ENCODE results near the gene CNTN4. TPM values are rescaled to one million over a fixed set of nuclear protein-coding genes. Genes with fewer than 3 reads are reported as not detected.

The CNTN4 gene
- total and polyA plus RNA-seq, 2 of the 8 experiments (the other 6 are each of a cell fraction or from before 2014, with no cell fraction given) = 0.41 to 2.2 TPM

- Histone ChIP-seq H3K9ac (replicated peaks in 1 of 4; ENCODE audit: extremely low read depth in 1 of 4, low read depth in 3 of 4, low read length in 3 of 4) (no peak overlapping the region), H4K8ac (ENCODE audit: extremely low read depth, insufficient read depth, low read length) (no peak overlapping the region), H3K79me1 (ENCODE audit: low read depth, low read length) (no peaks in the 10 kb centered on the region), H2BK20ac (ENCODE audit: low read length) (no peak overlapping the region), H3K36me3 (ENCODE audit: control insufficient read depth in 2 of 4, insufficient read depth in 4 of 4, low read length in 3 of 4) (no peaks in the 10 kb centered on the region), H2AFZ (ENCODE audit: low read length) (no peak overlapping the region), H3K14ac (ENCODE audit: insufficient read length) (no peak overlapping the region), H3K4me1 (replicated peaks in 1 of 4; ENCODE audit: control insufficient read depth in 3 of 4, insufficient read depth in 4 of 4, low read length in 3 of 4) (no peaks in the 10 kb centered on the region), H2BK5ac (ENCODE audit: low read depth, low read length) (no peak overlapping the region), H3K56ac (replicated peaks; ENCODE audit: insufficient read length, low read depth, low read length) (no peak overlapping the region), H4K20me1 (replicated peaks in 1 of 2; ENCODE audit: control insufficient read depth in 1 of 2, insufficient read depth in 2 of 2, low read length in 2 of 2) (no peaks in the 10 kb centered on the region), H4K91ac (replicated peaks; ENCODE audit: insufficient read length, low read length) (no peak overlapping the region), H3K4me3 (ENCODE audit: extremely low read depth in 1 of 4, insufficient read depth in 2 of 4, low read depth in 3 of 4, low read length in 4 of 4) (no peak overlapping the region), H3K79me2 (ENCODE audit: control insufficient read depth in 1 of 2, insufficient read depth in 2 of 2, low read length in 2 of 2) (no peaks in the 10 kb centered on the region), H3K4ac (replicated peaks; ENCODE audit: insufficient read length, low read depth, low read length) (no peak overlapping the region), H3K27ac (ENCODE audit: low read depth, low read length) (no peak overlapping the region), H2BK15ac (ENCODE audit: low read length) (no peak overlapping the region), H3K27me3 (replicated peaks in 1 of 4; ENCODE audit: control insufficient read depth in 3 of 4, extremely low read depth in 1 of 4, insufficient read depth in 3 of 4, low read length in 3 of 4) (no peaks in the 10 kb centered on the region), H3K23ac (ENCODE audit: insufficient read length) (no peak overlapping the region), H4K5ac (ENCODE audit: insufficient read length, low read depth, low read length) (no peak overlapping the region), H3K9me3 (ENCODE audit: insufficient read depth in 2 of 2, low read depth in 1 of 2, low read length in 1 of 2) (no peaks in the 10 kb centered on the region), H2BK120ac (replicated peaks; ENCODE audit: low read depth, low read length) (no peak overlapping the region), H3K18ac (ENCODE audit: extremely low read depth, low read length) (no peak overlapping the region), H2AK5ac (ENCODE audit: low read depth, low read length) (no peak overlapping the region), H2BK12ac (ENCODE audit: low read depth, low read length) (no peak overlapping the region), H3K4me2 (ENCODE audit: insufficient read depth in 1 of 2, low read depth in 2 of 2, low read length in 2 of 2) (no peak overlapping the region), H3K23me2 (ENCODE audit: low read depth, low read length) (no peaks in the 10 kb centered on the region)
- 98% methylated on average over 3 of the region's 3 CpGs; no CpG with 5 or more reads in 1 of the 2 experiments for WGBS, 2 experiments (ENCODE audit: extremely low coverage in 1 of 2, insufficient coverage in 1 of 2, insufficient read length in 1 of 2, insufficient replicate concordance in 2 of 2, low coverage in 1 of 2, low lambda C conversion rate in 2 of 2, missing lambda C conversion rate in 1 of 2)
- FAIRE-seq (no peak), DNase-seq (ENCODE audit: low read depth in 1 of 2, low spot score in 2 of 2) (no peak)
- no peak for TF ChIP-seq KDM5A (IDR thresholded peaks at IDR 0.05; ENCODE audit: low read length)
- TF ChIP-seq SP4 (IDR thresholded peaks at IDR 0.05; ENCODE audit: low read length) = no peak
- no peak for TF ChIP-seq BCL11A (IDR thresholded peaks at IDR 0.05; ENCODE audit: low read depth in 2 of 2, low read length in 2 of 2)
- no peak for TF ChIP-seq POLR2A (IDR thresholded peaks at IDR 0.05; ENCODE audit: control extremely low read depth in 1 of 2, low read depth in 2 of 2, low read length in 2 of 2)
- TF ChIP-seq KDM4A (IDR thresholded peaks at IDR 0.05; ENCODE audit: low read depth, low read length, severe bottlenecking) = no peak
- TF ChIP-seq SP1 (IDR thresholded peaks at IDR 0.05; ENCODE audit: low read depth, low read length) = no peak
- ChIA-PET CTCF (ENCODE audit: partially characterized antibody) (no interaction called here), POLR2A (ENCODE audit: partially characterized antibody) (no interaction called here)
Observed at GRCh38 chr3:2875699-2876098, 777.0 kb downstream of the CNTN4 start.
